GM23338 (cell line): Measurements from ENCODE around the gene ABCF2.

Source experiments
- CREB1 ChIP-seq: fragments of 250-450 bp; sonication (Bioruptor Pico); IDR thresholded peaks from 2 replicates; pipeline ENCODE4 v1.5.0; 2020; ENCODE audit warnings: low read depth, mild to moderate bottlenecking, moderate library complexity
- EZH2 ChIP-seq: fragments of 200-600 bp; sonication (generic); IDR thresholded peaks from one replicate; pipeline ENCODE4 v1.8.0; 2017; ENCODE audit warnings: antibody characterized with exemption, mild to moderate bottlenecking, low read depth; ENCODE audit not compliant: unreplicated experiment
- EZH2phosphoT487 ChIP-seq: fragments of 200-600 bp; sonication (generic); IDR thresholded peaks from one replicate; pipeline ENCODE4 v1.8.1; 2018; ENCODE audit warnings: antibody characterized with exemption; ENCODE audit not compliant: unreplicated experiment
- JUNB ChIP-seq: IDR thresholded peaks from one replicate; pipeline ENCODE4 v1.6.1; 2016; ENCODE audit warnings: antibody characterized with exemption; ENCODE audit not compliant: unreplicated experiment
- POLR2AphosphoS5 ChIP-seq: IDR thresholded peaks from 2 replicates; pipeline ENCODE4 v1.6.1; 2016; ENCODE audit warnings: antibody characterized with exemption, low read depth
- STAT1 ChIP-seq: IDR thresholded peaks from one replicate; pipeline ENCODE4 v1.6.1; 2016; ENCODE audit warnings: antibody characterized with exemption; ENCODE audit not compliant: unreplicated experiment
- ZNF114 ChIP-seq: fragments of 250-450 bp; sonication (Bioruptor Pico); IDR thresholded peaks from 2 replicates; pipeline ENCODE4 v1.5.0; 2020; ENCODE audit warnings: mild to moderate bottlenecking, moderate library complexity
- TF ChIP-seq, protein P1 (sequence below), 2 experiments: fragments of 200-600 bp in 1 of 2; sonication (generic) in 1 of 2; conservative IDR thresholded peaks; 2 replicates each; pipeline versions ENCODE4 v1.5.1 to v1.6.1; 2016 to 2017; ENCODE audit warnings: antibody characterized with exemption in 2 of 2, low read depth in 2 of 2, mild to moderate bottlenecking in 2 of 2, moderate library complexity in 1 of 2
- TF ChIP-seq, protein P2 (sequence below): IDR thresholded peaks from one replicate; pipeline ENCODE4 v1.6.1; 2018; ENCODE audit warnings: antibody characterized with exemption; ENCODE audit not compliant: unreplicated experiment

DNA sequence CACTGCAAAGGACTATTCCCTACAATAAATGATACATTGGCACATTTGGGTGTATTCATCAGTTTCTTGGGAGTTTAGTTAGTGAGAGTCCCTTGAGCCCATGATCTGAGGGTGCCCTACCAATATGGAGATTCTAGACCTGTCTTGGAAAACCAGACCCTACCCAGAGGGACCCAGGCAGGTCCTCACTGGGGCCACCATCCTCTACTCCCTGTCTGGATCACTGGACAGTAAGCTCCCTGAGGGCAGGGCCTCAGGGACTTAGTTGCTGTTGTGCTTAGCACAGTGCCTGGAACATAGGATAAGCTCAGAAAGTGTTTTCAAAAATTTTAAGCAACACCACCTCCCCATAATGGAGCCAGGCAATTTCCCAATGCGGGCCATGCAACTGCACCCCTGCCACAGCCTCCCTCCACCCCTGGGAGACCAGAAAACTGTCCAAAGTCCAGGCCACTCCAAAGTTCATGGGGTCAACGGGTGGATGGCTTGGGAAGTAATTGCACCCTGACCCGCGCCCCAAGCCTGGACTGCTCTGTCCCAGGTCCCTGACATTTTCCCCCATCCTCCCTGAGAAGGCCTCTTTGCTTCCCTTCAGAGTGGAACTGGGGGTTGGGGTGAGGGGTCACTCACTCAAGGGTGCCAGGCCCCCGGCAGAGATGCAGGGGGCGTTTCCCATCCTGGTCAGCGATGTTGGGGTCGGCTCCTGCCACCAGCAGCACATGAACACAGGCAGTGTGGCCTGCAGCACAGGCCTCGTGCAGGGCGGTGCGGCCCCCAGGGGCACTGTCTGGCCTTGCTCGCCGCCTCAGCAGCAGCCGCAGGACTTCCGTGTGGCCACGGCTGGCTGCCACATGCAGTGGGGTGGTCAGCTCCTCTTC, 41.0 kb downstream of the ABCF2 start:
- TF ChIP-seq POLR2AphosphoS5 (no peak), EZH2phosphoT487 (no peak), EZH2 (no peak), JUNB (no peak), STAT1 (no peak), CREB1 (CRISPR knock-in tag) (no peak), ZNF114 (CRISPR knock-in tag) (no peak)
- TF ChIP-seq, protein P1, sequence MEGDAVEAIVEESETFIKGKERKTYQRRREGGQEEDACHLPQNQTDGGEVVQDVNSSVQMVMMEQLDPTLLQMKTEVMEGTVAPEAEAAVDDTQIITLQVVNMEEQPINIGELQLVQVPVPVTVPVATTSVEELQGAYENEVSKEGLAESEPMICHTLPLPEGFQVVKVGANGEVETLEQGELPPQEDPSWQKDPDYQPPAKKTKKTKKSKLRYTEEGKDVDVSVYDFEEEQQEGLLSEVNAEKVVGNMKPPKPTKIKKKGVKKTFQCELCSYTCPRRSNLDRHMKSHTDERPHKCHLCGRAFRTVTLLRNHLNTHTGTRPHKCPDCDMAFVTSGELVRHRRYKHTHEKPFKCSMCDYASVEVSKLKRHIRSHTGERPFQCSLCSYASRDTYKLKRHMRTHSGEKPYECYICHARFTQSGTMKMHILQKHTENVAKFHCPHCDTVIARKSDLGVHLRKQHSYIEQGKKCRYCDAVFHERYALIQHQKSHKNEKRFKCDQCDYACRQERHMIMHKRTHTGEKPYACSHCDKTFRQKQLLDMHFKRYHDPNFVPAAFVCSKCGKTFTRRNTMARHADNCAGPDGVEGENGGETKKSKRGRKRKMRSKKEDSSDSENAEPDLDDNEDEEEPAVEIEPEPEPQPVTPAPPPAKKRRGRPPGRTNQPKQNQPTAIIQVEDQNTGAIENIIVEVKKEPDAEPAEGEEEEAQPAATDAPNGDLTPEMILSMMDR (conservative IDR thresholded peaks at IDR 0.05; ENCODE audit: low read depth in 2 of 2), result no peak
- TF ChIP-seq, protein P2, sequence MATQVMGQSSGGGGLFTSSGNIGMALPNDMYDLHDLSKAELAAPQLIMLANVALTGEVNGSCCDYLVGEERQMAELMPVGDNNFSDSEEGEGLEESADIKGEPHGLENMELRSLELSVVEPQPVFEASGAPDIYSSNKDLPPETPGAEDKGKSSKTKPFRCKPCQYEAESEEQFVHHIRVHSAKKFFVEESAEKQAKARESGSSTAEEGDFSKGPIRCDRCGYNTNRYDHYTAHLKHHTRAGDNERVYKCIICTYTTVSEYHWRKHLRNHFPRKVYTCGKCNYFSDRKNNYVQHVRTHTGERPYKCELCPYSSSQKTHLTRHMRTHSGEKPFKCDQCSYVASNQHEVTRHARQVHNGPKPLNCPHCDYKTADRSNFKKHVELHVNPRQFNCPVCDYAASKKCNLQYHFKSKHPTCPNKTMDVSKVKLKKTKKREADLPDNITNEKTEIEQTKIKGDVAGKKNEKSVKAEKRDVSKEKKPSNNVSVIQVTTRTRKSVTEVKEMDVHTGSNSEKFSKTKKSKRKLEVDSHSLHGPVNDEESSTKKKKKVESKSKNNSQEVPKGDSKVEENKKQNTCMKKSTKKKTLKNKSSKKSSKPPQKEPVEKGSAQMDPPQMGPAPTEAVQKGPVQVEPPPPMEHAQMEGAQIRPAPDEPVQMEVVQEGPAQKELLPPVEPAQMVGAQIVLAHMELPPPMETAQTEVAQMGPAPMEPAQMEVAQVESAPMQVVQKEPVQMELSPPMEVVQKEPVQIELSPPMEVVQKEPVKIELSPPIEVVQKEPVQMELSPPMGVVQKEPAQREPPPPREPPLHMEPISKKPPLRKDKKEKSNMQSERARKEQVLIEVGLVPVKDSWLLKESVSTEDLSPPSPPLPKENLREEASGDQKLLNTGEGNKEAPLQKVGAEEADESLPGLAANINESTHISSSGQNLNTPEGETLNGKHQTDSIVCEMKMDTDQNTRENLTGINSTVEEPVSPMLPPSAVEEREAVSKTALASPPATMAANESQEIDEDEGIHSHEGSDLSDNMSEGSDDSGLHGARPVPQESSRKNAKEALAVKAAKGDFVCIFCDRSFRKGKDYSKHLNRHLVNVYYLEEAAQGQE, result no peak
